Activated naive CD8-positive, alpha-beta T cell treated with anti-CD3 and anti-CD28 coated beads, Interleukin-2, amount 10 ng/mL, durations not matched to agents 7 days and 5 days (primary cell): ENCODE results near the gene GPR21. TPM values are rescaled to one million over a fixed set of nuclear protein-coding genes. Genes with fewer than 3 reads are reported as not detected.

ENCODE experiments used
- ATAC-seq: fragments of 150-1000 bp; cut with Tn5 transposase; one replicate; pipeline ENCODE4 v1.10.0; 2021; ENCODE audit warnings: low read depth, moderate library complexity
- POLR2A ChIA-PET: fragments of 350-600 bp; sonication (Branson Sonifier 250); formaldehyde crosslinking; loops from one replicate; lab custom pipeline; 2021; ENCODE audit warnings: antibody characterized with exemption; lab: Charles Lee
- DNase-seq: peaks from one replicate; pipeline ENCODE4 v3.0.0; 2021
- H3K27ac Mint-ChIP-seq: one replicate; pipeline ENCODE4 v1.8.0; 2022; ENCODE audit warnings: mild to moderate bottlenecking, mixed read lengths
- H3K27me3 Mint-ChIP-seq: one replicate; pipeline ENCODE4 v1.8.0; 2022; ENCODE audit warnings: mild to moderate bottlenecking, moderate library complexity, mixed read lengths
- H3K36me3 Mint-ChIP-seq: one replicate; pipeline ENCODE4 v1.8.0; 2021; ENCODE audit warnings: mild to moderate bottlenecking, mixed read lengths
- H3K4me1 Mint-ChIP-seq: one replicate; pipeline ENCODE4 v1.8.0; 2021; ENCODE audit warnings: mixed read lengths
- H3K4me3 Mint-ChIP-seq: one replicate; pipeline ENCODE4 v1.8.0; 2022; ENCODE audit warnings: mild to moderate bottlenecking, moderate library complexity, mixed read lengths
- H3K9me3 Mint-ChIP-seq: one replicate; pipeline ENCODE4 v1.8.0; 2021; ENCODE audit warnings: mixed read lengths
- total RNA-seq, 2 experiments: library from RNA; stranded (reverse); gene quantifications; one replicate each; pipeline ENCODE4 v1.2.3, GENCODE V29; 2021

The GPR21 gene
- total RNA-seq, 2 experiments from 2014 or later, result 0.40 to 1.2 TPM

DNA sequence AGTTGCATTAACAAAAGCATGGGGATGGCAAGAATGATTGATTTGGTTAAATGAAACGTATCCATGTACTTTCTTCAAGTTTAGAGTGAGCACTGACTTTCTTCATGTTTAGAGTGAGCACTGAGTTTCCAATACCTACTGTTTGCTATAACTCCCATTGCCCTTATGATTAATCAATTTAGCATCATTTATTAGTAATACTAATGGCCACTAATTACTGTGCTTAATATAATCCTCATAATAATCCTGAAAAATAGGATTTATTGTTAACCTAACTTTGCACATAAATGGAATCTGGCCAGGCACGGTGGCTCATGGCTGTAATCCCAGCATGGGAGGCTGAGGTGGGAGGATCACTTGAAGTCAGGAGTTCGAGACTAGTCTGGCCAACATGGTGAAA lies 22.1 kb upstream of the GPR21 start:
- Mint-ChIP-seq H3K36me3 (peaks cover 38% of the 10 kb centered on the region), H3K9me3 (peaks cover 3% of the 10 kb centered on the region), H3K4me1 (no peaks in the 10 kb centered on the region), H3K27ac (no peak overlapping the region), H3K4me3 (no peak overlapping the region), H3K27me3 (no peaks in the 10 kb centered on the region)
- POLR2A ChIA-PET, result no interaction called here
- DNase-seq, result no peak
- no peak for ATAC-seq

DNA sequence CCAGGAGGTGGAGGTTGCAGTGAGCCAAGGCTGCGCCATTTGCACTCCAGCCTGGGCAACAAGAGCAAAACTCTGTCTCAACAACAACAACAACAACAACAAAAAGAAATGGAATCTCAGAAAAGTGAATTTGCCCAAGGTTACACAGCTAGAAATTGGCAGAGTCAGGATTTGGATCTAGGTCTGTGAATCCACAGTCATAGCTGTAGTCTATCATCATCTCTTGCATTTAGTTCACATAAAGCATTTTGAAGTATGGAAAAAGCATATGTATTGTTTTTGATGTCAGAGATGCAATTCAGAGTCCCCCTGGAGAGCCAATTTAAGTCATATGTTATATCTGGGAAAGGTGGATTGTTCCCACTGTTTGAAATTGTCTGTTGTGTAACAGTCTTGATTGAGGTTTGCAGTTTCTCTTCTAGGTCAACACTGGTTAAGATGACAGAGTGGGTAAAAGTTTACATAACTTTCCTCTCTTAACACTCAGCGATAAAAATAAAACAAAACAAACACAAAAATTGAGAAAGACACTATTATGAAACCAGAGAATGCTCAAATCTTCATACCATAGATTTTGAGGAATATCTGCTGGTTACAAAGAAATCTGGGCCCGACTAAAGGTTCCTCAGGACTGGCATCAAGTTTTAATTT lies 21.5 kb upstream of the GPR21 start:
- H3K27me3 Mint-ChIP-seq, result no peaks in the 10 kb centered on the region
- DNase-seq (no peak), ATAC-seq (no peak)
- POLR2A ChIA-PET, result no interaction called here
- H3K9me3 Mint-ChIP-seq, result peaks cover 3% of the 10 kb centered on the region
- no peaks in the 10 kb centered on the region for H3K4me1 Mint-ChIP-seq
- H3K4me3 Mint-ChIP-seq, result no peak overlapping the region
- peaks cover 38% of the 10 kb centered on the region for H3K36me3 Mint-ChIP-seq
- no peak overlapping the region for H3K27ac Mint-ChIP-seq

DNA sequence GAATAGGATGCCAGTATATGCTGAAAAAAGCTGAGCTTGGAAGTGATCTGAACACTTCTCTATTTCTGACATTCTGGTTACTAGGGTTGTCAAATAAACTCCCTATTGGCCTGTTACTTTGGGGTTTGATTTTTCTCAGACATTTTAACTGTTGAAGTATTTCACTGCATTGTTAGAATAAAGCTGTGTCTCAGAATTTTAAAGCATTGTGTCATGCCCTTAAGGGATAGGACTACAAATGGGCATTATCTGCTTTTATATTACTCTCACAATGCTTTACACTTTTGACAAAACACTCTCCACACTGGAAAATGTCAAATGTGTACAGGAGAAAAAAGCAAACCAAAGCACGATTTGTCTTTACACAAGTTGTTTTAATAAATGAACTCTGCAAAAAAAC lies 16.8 kb upstream of the GPR21 start:
- Mint-ChIP-seq H3K27me3 (no peaks in the 10 kb centered on the region), H3K27ac (no peak overlapping the region), H3K4me1 (no peaks in the 10 kb centered on the region), H3K36me3 (peaks cover 39% of the 10 kb centered on the region), H3K9me3 (peaks cover 3% of the 10 kb centered on the region), H3K4me3 (no peak overlapping the region)
- no peak for ATAC-seq
- POLR2A ChIA-PET, result no interaction called here
- no peak for DNase-seq

DNA sequence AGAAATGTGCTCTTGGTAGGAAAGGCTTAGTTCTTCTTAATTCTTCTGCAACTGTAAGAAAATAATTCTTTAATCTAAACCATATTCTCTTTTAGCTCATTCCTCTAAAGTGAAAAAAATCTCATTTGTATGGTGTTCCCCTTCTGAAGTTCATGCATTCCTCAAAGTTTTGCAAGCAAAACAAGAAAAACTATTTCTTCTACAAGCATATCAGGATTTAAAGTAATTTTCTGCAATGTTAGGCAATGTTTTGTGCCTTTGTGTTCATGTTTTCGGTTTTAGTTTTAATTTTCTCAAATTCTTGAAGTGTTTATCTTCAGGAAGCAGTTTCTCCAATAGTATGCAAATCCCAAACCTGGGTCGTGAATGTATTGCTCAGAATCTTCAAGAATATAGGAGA lies 12.7 kb upstream of the GPR21 start:
- Mint-ChIP-seq H3K27ac (no peak overlapping the region), H3K4me3 (no peak overlapping the region), H3K27me3 (no peaks in the 10 kb centered on the region), H3K36me3 (peaks cover 12% of the 10 kb centered on the region), H3K4me1 (no peaks in the 10 kb centered on the region), H3K9me3 (no peaks in the 10 kb centered on the region)
- POLR2A ChIA-PET, result interaction anchor here (0.6 kb wide), 1 partner anchor 124 kb away, joined by 3 read pairs; no protein-coding TSS in a partner anchor
- DNase-seq, result no peak
- ATAC-seq, result no peak

DNA sequence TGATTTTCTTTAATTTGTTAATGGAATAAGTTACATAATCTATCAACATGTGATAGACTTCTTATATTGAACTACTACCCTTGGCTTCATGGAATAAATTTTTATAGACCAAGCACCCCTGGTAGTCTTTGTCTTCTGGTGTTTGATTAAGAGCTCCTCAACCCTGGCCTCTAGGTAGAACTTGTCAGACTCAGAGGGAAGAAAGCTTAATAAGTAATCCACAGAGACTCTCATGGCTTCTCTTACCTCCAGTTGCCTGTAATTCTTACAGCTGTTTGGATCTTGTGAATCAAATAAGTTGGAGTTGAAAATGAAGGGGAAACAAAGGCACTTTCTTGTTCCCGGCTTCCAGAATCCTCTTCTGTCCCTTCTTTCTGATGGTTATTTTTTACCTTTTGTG lies 7.0 kb upstream of the GPR21 start:
- Mint-ChIP-seq H3K9me3 (no peaks in the 10 kb centered on the region), H3K36me3 (peaks cover 22% of the 10 kb centered on the region), H3K27me3 (no peaks in the 10 kb centered on the region), H3K27ac (no peak overlapping the region), H3K4me1 (peaks cover 5% of the 10 kb centered on the region), H3K4me3 (no peak overlapping the region)
- no peak for ATAC-seq
- no peak for DNase-seq
- POLR2A ChIA-PET, result interaction anchor here (0.7 kb wide), 1 partner anchor 18 kb away, joined by 5 read pairs; no protein-coding TSS in a partner anchor

DNA sequence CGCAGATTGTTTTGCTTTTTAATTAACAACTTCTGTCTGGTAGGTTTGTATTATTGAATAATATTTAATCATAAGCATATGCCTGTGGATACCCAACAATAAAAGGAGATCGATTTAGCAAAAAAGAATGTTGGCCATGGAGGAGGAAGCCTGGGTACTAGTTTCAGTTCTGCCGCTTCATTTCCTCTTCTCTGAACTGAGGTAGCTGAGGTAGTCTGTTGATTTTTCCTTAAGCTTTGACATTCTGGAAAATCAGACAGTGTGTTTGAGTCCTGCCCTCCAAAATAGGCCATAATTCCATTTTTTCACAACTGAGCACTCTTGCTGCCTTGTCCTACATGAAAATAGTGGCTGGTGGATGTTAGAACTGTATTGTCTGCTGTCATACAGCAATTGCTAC lies 6.0 kb upstream of the GPR21 start:
- Mint-ChIP-seq H3K27ac (no peak overlapping the region), H3K27me3 (no peaks in the 10 kb centered on the region), H3K9me3 (no peaks in the 10 kb centered on the region), H3K4me1 (peaks cover 5% of the 10 kb centered on the region), H3K4me3 (no peak overlapping the region), H3K36me3 (peaks cover 22% of the 10 kb centered on the region)
- POLR2A ChIA-PET, result no interaction called here
- DNase-seq (no peak), ATAC-seq (no peak)

DNA sequence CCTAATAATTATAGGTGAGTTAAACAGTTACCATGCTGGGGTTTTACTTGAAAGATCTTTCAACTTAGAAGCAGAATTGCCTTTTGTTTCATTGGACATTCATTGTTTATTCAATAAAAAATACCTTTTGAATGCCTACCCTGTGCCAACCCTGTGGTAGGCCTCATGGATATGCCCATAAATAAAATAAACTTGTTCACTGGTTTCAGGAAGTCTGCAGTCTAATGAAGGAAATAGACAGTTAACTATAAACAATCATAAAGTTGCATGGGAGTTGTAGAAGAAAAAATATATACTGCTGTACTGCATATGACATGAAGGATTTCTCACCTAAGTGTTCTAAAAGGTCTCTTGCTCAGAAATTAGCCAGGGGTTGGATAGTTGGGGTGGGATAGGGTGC lies 5.3 kb upstream of the GPR21 start:
- no peaks in the 10 kb centered on the region for H3K9me3 Mint-ChIP-seq
- DNase-seq, result no peak
- H3K27me3 Mint-ChIP-seq, result no peaks in the 10 kb centered on the region
- no peak overlapping the region for H3K27ac Mint-ChIP-seq
- POLR2A ChIA-PET, result no interaction called here
- peaks cover 18% of the 10 kb centered on the region for H3K36me3 Mint-ChIP-seq
- no peak overlapping the region for H3K4me3 Mint-ChIP-seq
- peaks cover 5% of the 10 kb centered on the region for H3K4me1 Mint-ChIP-seq
- ATAC-seq, result no peak

DNA sequence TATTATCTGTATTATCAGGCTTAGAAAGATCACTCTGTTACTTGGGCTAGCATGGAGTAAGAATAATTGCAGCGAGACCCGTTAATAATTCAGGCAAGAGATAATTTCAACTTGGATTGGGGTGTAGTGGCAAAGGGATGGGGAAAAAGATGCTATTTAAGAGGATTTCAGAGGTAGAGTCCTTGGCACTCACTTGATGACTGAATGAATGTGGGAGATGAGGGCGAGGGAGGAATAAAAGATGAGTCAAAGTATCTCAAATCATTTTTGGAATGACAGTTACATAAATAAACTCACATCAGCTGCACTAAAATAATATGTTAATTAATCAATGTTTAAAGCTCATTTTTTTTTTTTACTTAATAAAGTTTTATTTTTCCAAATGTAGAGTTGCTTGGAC lies 4.5 kb upstream of the GPR21 start:
- POLR2A ChIA-PET, result no interaction called here
- Mint-ChIP-seq H3K36me3 (peaks cover 17% of the 10 kb centered on the region), H3K27ac (no peak overlapping the region), H3K4me3 (no peak overlapping the region), H3K4me1 (peaks cover 5% of the 10 kb centered on the region), H3K27me3 (no peaks in the 10 kb centered on the region), H3K9me3 (no peaks in the 10 kb centered on the region)
- no peak for ATAC-seq
- no peak for DNase-seq

DNA sequence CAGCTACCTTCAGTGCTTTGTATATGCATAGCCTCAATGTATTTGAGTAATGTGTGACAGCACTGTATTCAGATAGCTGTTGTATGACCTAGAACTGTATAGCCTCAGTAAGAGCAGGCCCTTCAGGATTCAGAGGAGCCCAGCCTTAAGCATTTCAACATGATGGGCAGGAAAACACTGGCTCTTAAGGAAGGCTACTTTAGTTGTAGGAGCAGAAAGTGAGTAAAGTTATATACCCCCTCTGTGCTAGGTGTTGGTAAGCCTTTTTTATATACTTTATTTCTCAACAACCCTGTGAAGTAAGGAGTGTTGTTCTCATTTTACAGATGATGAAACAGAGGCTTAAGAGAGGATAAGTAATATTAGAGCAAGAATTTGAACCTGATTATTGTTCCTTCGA lies 1.5 kb upstream of the GPR21 start:
- Mint-ChIP-seq H3K27ac (no peak overlapping the region), H3K9me3 (no peaks in the 10 kb centered on the region), H3K27me3 (no peaks in the 10 kb centered on the region), H3K4me3 (no peak overlapping the region), H3K36me3 (peaks cover 13% of the 10 kb centered on the region), H3K4me1 (peaks cover 5% of the 10 kb centered on the region)
- DNase-seq (no peak), ATAC-seq (no peak)
- POLR2A ChIA-PET, result no interaction called here

DNA sequence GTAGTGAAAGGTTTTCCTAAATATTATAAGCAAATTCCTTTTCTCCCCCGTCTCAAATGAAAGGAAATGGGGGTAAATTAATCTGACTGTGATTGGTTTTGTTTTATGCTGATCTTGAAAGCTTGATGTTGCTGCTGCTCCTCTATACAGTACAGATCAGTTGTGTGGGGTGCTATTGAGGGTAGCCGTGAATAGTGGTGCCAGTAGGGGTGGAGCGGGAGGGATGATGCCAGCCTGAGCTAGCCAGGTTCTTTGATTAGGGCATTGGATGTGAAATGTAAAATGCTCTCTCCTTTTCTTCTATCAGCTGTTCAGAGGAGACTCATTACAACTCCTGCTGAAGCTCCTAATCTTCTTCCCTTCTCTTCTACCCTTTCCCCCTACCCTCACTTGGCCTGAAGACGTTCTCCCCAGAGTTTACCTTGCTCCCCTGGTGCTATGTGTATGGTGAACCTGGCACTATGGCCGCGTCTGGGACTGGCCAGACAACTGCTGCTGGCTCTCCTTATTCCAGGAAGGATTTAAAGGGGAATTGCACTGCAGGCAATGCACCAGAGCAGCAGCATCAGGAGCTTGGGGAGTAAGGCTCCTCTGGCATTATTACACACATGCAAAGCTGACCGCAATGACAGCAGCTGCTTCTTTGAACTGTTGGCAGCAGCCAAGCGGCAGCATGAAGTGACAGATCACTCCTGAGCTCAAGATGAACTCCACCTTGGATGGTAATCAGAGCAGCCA lies 566 bp downstream of the GPR21 start:
- H3K36me3 Mint-ChIP-seq, result peaks cover 6% of the 10 kb centered on the region
- POLR2A ChIA-PET, result no interaction called here
- H3K9me3 Mint-ChIP-seq, result no peaks in the 10 kb centered on the region
- no peaks in the 10 kb centered on the region for H3K4me1 Mint-ChIP-seq
- H3K4me3 Mint-ChIP-seq, result no peak overlapping the region
- H3K27me3 Mint-ChIP-seq, result no peaks in the 10 kb centered on the region
- DNase-seq (no peak), ATAC-seq (no peak)
- no peak overlapping the region for H3K27ac Mint-ChIP-seq

DNA sequence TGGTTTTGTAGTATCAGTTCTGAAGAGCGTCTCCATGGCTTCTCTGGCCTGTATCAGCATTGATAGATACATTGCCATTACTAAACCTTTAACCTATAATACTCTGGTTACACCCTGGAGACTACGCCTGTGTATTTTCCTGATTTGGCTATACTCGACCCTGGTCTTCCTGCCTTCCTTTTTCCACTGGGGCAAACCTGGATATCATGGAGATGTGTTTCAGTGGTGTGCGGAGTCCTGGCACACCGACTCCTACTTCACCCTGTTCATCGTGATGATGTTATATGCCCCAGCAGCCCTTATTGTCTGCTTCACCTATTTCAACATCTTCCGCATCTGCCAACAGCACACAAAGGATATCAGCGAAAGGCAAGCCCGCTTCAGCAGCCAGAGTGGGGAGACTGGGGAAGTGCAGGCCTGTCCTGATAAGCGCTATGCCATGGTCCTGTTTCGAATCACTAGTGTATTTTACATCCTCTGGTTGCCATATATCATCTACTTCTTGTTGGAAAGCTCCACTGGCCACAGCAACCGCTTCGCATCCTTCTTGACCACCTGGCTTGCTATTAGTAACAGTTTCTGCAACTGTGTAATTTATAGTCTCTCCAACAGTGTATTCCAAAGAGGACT lies 1.5 kb downstream of the GPR21 start:
- peaks cover 6% of the 10 kb centered on the region for H3K36me3 Mint-ChIP-seq
- H3K27ac Mint-ChIP-seq, result no peak overlapping the region
- no peak for DNase-seq
- no peaks in the 10 kb centered on the region for H3K4me1 Mint-ChIP-seq
- POLR2A ChIA-PET, result no interaction called here
- ATAC-seq, result no peak
- no peaks in the 10 kb centered on the region for H3K9me3 Mint-ChIP-seq
- no peaks in the 10 kb centered on the region for H3K27me3 Mint-ChIP-seq
- no peak overlapping the region for H3K4me3 Mint-ChIP-seq

DNA sequence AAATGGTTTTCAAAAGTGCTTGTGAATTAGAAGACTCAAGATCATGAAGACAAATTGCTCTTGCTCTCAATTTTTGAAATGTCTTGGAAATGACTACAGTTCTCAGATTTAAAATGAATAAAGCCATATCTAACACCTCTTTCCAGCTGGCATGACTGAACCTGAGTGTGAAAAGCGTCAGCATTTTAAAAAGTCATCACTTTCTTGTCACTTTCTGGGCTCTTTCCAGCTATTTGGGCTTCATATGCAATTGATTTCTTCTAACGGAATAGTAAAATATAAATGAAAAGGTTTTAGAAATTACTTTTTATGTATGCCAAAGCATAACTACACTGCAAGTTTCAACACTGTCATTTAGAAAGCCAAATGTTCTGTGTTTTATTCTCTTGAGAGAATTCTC lies 2.3 kb downstream of the GPR21 start:
- H3K9me3 Mint-ChIP-seq, result no peaks in the 10 kb centered on the region
- POLR2A ChIA-PET, result no interaction called here
- H3K36me3 Mint-ChIP-seq, result peaks cover 6% of the 10 kb centered on the region
- H3K4me1 Mint-ChIP-seq, result no peaks in the 10 kb centered on the region
- H3K4me3 Mint-ChIP-seq, result no peak overlapping the region
- ATAC-seq, result no peak
- H3K27ac Mint-ChIP-seq, result no peak overlapping the region
- no peaks in the 10 kb centered on the region for H3K27me3 Mint-ChIP-seq
- DNase-seq, result no peak

DNA sequence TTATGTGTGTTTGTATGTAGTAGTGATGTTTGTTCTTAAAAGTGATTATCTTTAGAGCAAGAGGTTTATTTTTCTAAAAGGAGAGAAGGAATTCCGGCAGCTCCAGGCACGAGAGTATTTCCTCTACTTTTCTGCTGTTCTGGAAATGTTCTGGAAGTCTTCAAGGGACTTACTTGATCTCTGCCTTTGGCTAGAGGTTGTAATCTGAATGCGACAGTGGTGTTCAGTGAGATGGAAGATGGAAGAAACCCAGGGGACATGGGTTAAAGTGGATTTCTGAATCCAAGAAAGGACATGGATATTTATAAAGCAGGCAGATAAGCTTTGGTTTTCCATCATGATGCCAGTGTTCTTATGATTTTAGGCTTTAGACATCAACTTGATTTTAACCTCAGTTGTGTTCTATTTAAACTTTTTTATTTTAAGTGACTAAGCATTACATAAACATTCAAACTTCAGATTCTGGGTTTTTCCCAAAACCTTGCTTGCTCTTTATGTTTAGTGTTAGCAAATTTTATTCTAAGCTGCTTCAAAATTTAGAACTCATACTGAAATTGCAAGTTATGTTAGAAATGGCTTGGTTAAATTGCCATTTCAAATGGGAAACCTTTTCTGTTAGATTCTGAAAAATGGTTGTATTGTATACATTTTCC lies 3.6 kb downstream of the GPR21 start:
- ATAC-seq (no peak), DNase-seq (no peak)
- H3K4me3 Mint-ChIP-seq, result no peak overlapping the region
- H3K4me1 Mint-ChIP-seq, result no peaks in the 10 kb centered on the region
- H3K9me3 Mint-ChIP-seq, result no peaks in the 10 kb centered on the region
- H3K27me3 Mint-ChIP-seq, result no peaks in the 10 kb centered on the region
- peaks cover 6% of the 10 kb centered on the region for H3K36me3 Mint-ChIP-seq
- H3K27ac Mint-ChIP-seq, result no peak overlapping the region
- POLR2A ChIA-PET, result no interaction called here
